Left renal cortex interstitium (tissue), 4 donors: Measurements from ENCODE around the gene VDAC2. TPM values are rescaled to one million over a fixed set of nuclear protein-coding genes. Genes with fewer than 3 reads are reported as not detected.

Experiments used
- polyA plus RNA-seq, 4 donors: library from polyadenylated mRNA; unstranded; fragments of 120-200 nt; gene quantifications; one replicate each; pipeline ENCODE4 v1.2.1, GENCODE V29; 2013; ENCODE audit not compliant: insufficient read length in 4 of 4

The VDAC2 gene
- polyA plus RNA-seq, 4 donors: 189 to 251 (median 217) TPM

Other genes starting within 250 kb of the VDAC2 start
- gene SAMD8, start 99.1 kb upstream of the VDAC2 start, polyA plus RNA-seq: 10 to 100 TPM; 13.0 to 16.0 (median 13.6) TPM
- 10 to 100 TPM in 2 of 4 donors, 1 to 10 TPM in 2; 4.0 to 14.7 (median 11.8) TPM for gene COMTD1, start 25.2 kb downstream of the VDAC2 start, polyA plus RNA-seq
- gene ZNF503, start 191.0 kb downstream of the VDAC2 start, polyA plus RNA-seq: 100 to 1,000 TPM in 1 of 4 donors, 10 to 100 TPM in 3; 56.8 to 107 (median 80.1) TPM
- gene LRMDA, start 220.8 kb downstream of the VDAC2 start, polyA plus RNA-seq: 10 to 100 TPM; 15.3 to 23.5 (median 21.1) TPM